HAP-1 (cell line): ENCODE measurements around the gene AGO3.

ENCODE experiments used
- DNase-seq, 2 experiments: peaks; one replicate each; pipeline ENCODE4 v3.0.0-alpha.2; 2016 to 2020; ENCODE audit warnings: low spot score in 2 of 2
- H3K27me3 ChIP-seq: fragments of 250-450 bp; sonication (Bioruptor Pico); 2 replicates; pipeline ENCODE4 v1.5.1; 2020; ENCODE audit warnings: low read depth, mild to moderate bottlenecking, moderate library complexity
- H3K36me3 ChIP-seq: fragments of 250-450 bp; sonication (Bioruptor Pico); replicated peaks from 2 replicates; pipeline ENCODE4 v1.5.1; 2020; ENCODE audit warnings: mild to moderate bottlenecking
- H3K4me1 ChIP-seq: fragments of 250-450 bp; sonication (Bioruptor Pico); 2 replicates; pipeline ENCODE4 v1.5.1; 2020; ENCODE audit warnings: mild to moderate bottlenecking
- H3K4me3 ChIP-seq: fragments of 250-450 bp; sonication (Bioruptor Pico); 2 replicates; pipeline ENCODE4 v1.5.1; 2020; ENCODE audit warnings: mild to moderate bottlenecking, moderate library complexity
- H3K9me3 ChIP-seq: fragments of 250-450 bp; sonication (Bioruptor Pico); 2 replicates; pipeline ENCODE4 v1.5.1; 2020; ENCODE audit warnings: mild to moderate bottlenecking, moderate library complexity
- in situ Hi-C: fragments of 300-500 bp; cut with MboI; formaldehyde crosslinking; loops from 3 replicates; pipeline ENCODE4 v1.14.3; 2020; ENCODE audit warnings: low sequenced_read_pairs, inconsistent platforms, mixed read lengths

AGO3 gene

GRCh38 chr1:36051821-36052220, 120.9 kb downstream of the AGO3 start:
- Histone ChIP-seq H3K4me1 (no peaks in the 10 kb centered on the region), H3K36me3 (no peaks in the 10 kb centered on the region), H3K4me3 (no peak overlapping the region), H3K27me3 (no peaks in the 10 kb centered on the region), H3K9me3 (no peaks in the 10 kb centered on the region)
- no peak for DNase-seq
- in situ Hi-C loops, result no loop called here

- DNase-seq, result no peak
- Histone ChIP-seq H3K27me3 (no peaks in the 10 kb centered on the region), H3K36me3 (no peaks in the 10 kb centered on the region), H3K4me1 (no peaks in the 10 kb centered on the region), H3K9me3 (no peaks in the 10 kb centered on the region), H3K4me3 (no peak overlapping the region)
- in situ Hi-C loops, result no loop called here
Measured at GRCh38 chr1:36053978-36054377, 123.1 kb downstream of the AGO3 start.

GRCh38 chr1:36055706-36056105, 124.8 kb downstream of the AGO3 start:
- Histone ChIP-seq H3K4me1 (no peaks in the 10 kb centered on the region), H3K9me3 (no peaks in the 10 kb centered on the region), H3K36me3 (no peaks in the 10 kb centered on the region), H3K4me3 (no peak overlapping the region), H3K27me3 (no peaks in the 10 kb centered on the region)
- in situ Hi-C loops, result no loop called here
- no peak for DNase-seq

DNA sequence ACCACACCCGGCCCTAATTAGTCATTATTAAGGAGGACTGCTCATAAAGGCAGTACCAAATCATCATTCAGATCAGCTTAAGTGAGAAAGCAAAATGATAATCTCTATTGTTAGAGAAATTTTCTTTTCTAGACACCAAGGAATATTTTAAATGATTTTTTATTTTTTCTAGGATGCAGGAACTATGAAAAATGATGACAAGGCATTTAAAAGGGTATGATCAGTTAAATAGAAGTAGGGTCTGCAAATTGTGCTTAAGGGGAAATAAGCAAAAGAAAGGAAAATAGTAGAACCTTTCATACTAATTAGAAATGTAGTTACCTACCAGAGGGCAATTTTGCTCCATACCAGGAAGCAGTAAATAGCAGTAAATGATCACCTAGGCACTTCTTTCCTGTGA, 131.4 kb downstream of the AGO3 start:
- no peaks in the 10 kb centered on the region for H3K4me1 ChIP-seq
- H3K36me3 ChIP-seq, result no peaks in the 10 kb centered on the region
- DNase-seq, result no peak
- H3K4me3 ChIP-seq, result no peak overlapping the region
- in situ Hi-C loops, result no loop called here
- H3K27me3 ChIP-seq, result no peaks in the 10 kb centered on the region
- H3K9me3 ChIP-seq, result no peaks in the 10 kb centered on the region

DNA sequence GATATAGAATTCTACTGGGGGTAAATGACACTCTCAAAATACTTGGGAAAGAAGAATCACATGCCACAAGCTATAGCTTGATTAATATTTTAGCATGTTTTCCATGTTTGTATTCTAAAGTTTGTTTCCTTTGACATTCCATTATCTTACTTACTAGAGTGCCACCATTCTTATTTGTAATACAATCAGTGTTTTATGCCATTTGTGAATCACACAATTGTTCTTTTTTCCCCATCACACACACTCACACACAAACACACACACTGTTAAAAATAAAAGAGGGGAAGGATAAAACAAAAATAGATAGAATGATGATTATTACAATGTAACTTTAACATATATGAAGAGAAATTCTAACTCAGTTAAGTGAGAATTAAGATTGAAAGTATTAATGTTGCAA, 137.0 kb downstream of the AGO3 start:
- H3K4me3 ChIP-seq, result no peak overlapping the region
- no peaks in the 10 kb centered on the region for H3K9me3 ChIP-seq
- H3K4me1 ChIP-seq, result no peaks in the 10 kb centered on the region
- H3K36me3 ChIP-seq, result no peaks in the 10 kb centered on the region
- DNase-seq, result no peak
- no peaks in the 10 kb centered on the region for H3K27me3 ChIP-seq
- in situ Hi-C loops, result no loop called here

GRCh38 chr1:36068866-36069265, 138.0 kb downstream of the AGO3 start:
- in situ Hi-C loops, result no loop called here
- Histone ChIP-seq H3K36me3 (no peaks in the 10 kb centered on the region), H3K4me3 (no peak overlapping the region), H3K4me1 (no peaks in the 10 kb centered on the region), H3K27me3 (no peaks in the 10 kb centered on the region), H3K9me3 (no peaks in the 10 kb centered on the region)
- no peak for DNase-seq

DNA sequence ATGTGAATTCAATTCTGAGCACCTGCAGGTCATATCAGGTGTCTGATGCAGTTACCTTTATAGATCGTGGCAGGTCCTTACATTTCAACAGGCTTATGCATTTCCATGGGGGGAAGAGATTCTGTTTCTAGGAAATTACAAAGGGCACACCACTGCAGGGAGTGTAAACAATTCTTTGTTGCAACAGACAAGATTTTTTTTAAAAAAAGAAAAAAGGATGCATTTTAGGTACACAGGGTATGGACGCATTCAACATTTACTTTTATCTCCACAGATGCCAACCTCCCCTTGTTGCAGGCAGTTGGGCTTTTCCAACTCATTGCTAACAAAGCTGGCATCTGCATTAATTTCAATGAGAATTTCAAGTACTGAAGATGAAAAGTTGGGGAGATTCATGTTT, 139.4 kb downstream of the AGO3 start:
- no peak for DNase-seq
- H3K27me3 ChIP-seq, result no peaks in the 10 kb centered on the region
- in situ Hi-C loops, result no loop called here
- H3K4me1 ChIP-seq, result no peaks in the 10 kb centered on the region
- H3K36me3 ChIP-seq, result no peaks in the 10 kb centered on the region
- no peaks in the 10 kb centered on the region for H3K9me3 ChIP-seq
- H3K4me3 ChIP-seq, result no peak overlapping the region

DNA sequence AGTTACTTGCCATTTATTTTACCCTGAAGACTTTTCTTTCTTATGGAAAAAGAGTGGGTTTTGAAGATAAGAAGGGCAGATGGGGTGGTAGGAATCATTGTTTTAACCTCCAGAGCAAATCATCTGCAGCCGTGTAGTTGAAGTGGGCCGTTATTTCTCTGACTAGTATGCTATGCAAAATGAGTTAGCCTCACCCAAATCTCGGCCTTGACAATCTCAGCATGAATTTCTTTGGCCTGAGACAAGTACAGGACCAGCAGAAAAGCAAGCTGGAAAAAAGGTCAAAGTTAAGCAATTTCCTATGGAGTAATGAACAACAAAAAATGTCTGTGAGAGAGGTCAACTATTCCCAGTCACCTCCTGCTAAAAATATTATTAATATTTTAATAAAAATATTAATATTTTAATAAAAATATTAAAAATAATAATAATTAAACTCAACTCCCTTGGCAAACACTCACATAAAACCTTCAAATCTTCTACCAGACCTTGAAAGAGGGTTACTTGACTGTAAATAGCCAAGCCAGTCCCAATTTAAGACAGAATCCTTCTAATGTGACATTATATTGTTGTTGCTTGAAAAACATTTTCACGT, 146.2 kb downstream of the AGO3 start:
- no peaks in the 10 kb centered on the region for H3K27me3 ChIP-seq
- in situ Hi-C loops, result no loop called here
- no peak for DNase-seq

GRCh38 chr1:36080236-36080635, 149.3 kb downstream of the AGO3 start:
- H3K4me1 ChIP-seq, result peaks cover 3% of the 10 kb centered on the region; the same call in 1 of the 2 replicates
- no peak overlapping the region for H3K4me3 ChIP-seq
- in situ Hi-C loops, result no loop called here
- no peak for DNase-seq
- no peaks in the 10 kb centered on the region for H3K9me3 ChIP-seq
- H3K36me3 ChIP-seq, result no peaks in the 10 kb centered on the region
- H3K27me3 ChIP-seq, result no peaks in the 10 kb centered on the region

More for the DNA sequence above, 146.2 kb downstream of the AGO3 start:
- Histone ChIP-seq H3K36me3 (no peaks in the 10 kb centered on the region), H3K4me3 (no peak overlapping the region), H3K9me3 (no peaks in the 10 kb centered on the region), H3K4me1 (peaks cover 3% of the 10 kb centered on the region; the same call in 1 of the 2 replicates)

GRCh38 chr1:36080801-36081200, 149.9 kb downstream of the AGO3 start:
- H3K36me3 ChIP-seq, result no peaks in the 10 kb centered on the region
- H3K9me3 ChIP-seq, result no peaks in the 10 kb centered on the region
- H3K4me1 ChIP-seq, result peaks cover 3% of the 10 kb centered on the region; the same call in 1 of the 2 replicates
- DNase-seq, result no peak
- no peaks in the 10 kb centered on the region for H3K27me3 ChIP-seq
- in situ Hi-C loops, result no loop called here
- no peak overlapping the region for H3K4me3 ChIP-seq

DNA sequence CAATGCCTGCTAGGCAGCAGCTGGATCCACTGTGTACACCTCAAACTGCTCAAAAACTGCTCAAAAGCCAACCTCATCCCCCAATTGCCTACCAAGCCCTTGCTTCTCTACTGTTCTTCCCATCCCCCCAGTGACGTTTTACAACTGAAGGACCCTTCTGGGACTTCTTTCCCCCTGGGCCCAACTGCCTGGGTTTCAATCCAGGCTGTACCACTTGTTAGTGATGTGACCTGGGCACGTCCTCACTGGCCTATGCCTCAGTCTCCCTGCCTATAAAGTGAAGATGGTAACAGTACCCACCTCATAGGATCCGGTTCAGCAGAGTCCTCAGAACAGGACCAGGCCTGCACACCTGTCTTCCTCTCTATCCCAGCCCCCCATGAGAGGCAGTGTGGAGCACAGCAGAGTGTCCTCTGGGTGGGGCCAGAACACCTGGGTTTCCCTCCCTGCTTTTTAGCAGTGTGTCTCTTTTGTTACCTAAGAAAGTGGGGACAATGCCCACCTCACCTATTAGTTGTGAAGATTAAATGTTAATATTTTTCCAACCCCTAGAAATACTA, 151.1 kb downstream of the AGO3 start:
- Histone ChIP-seq H3K9me3 (no peaks in the 10 kb centered on the region), H3K4me1 (peaks cover 1% of the 10 kb centered on the region; the same call in 1 of the 2 replicates), H3K36me3 (no peaks in the 10 kb centered on the region), H3K4me3 (no peak overlapping the region), H3K27me3 (no peaks in the 10 kb centered on the region)
- in situ Hi-C loops, result no loop called here
- DNase-seq, result no peak

DNA sequence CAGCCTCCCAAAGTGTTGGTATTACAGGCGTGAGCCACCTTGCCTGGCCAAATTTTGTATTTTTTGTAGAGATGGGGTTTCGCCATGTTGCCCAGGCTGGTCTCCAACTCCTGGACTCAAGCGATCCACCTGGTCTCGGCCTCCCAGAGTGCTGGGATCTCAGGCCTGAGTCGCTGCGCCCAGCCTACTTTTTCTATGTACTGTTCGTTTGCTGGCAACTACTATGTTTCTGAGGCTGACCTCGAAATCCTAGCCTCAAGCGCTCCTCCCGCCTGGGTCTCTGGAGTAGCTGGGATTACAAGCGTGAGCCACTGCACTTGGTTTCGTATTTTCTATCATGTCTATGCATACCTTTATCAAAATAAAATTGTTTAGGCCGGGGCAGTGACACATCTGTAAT, 152.3 kb downstream of the AGO3 start:
- Histone ChIP-seq H3K4me1 (peaks cover under 1% of the 10 kb centered on the region), H3K36me3 (no peaks in the 10 kb centered on the region), H3K4me3 (no peak overlapping the region), H3K9me3 (no peaks in the 10 kb centered on the region), H3K27me3 (no peaks in the 10 kb centered on the region)
- DNase-seq, result no peak
- in situ Hi-C loops, result no loop called here

- Histone ChIP-seq H3K27me3 (no peaks in the 10 kb centered on the region), H3K4me3 (no peak within 1 kb of the TSS), H3K9me3 (no peaks in the 10 kb centered on the region), H3K4me1 (peaks cover 3% of the 10 kb centered on the region), H3K36me3 (peaks cover 2% of the 10 kb centered on the region; the same call in 1 of the 2 replicates)
- in situ Hi-C loops, result no loop called here
- no peak for DNase-seq
Measured at GRCh38 chr1:36083635-36084496, 153.0 kb downstream of the AGO3 start, which contains the start of gene TEKT2. TSS of gene TEKT2 (plus strand) at chr1:36084094. CDS start at chr1:36084922, 828 bp downstream.

DNA sequence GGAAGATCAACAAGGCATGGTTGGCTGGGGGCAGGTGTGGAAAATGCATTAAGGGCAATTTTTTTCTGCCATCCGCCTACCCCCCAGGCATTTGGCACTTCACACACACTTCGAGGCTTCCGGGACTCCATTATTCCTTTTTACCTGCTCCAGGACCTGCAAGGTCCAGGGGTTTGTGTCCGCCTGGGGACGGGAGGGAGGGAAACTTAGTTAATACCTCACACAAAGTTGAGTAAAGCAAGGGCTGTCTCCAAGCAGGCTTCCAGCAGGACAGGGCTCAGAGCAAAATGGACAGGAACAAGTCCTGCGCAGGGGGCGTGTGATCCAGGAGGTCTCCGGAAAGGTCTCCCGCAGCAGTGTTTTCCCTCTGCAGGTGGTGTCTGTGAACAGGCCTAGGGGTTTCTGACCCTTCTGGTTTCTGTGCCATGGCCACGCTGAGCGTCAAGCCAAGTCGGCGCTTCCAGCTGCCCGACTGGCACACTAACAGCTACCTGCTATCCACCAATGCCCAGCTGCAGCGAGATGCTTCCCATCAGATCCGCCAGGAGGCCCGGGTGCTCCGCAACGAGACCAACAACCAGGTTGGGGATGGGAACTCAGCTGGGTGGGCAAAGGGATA, 153.7 kb downstream of the AGO3 start:
- peaks cover 3% of the 10 kb centered on the region for H3K4me1 ChIP-seq
- H3K4me3 ChIP-seq, result no peak overlapping the region
- in situ Hi-C loops, result no loop called here
- H3K27me3 ChIP-seq, result no peaks in the 10 kb centered on the region
- peaks cover 4% of the 10 kb centered on the region; the same call in 1 of the 2 replicates for H3K36me3 ChIP-seq
- DNase-seq, result no peak
- no peaks in the 10 kb centered on the region for H3K9me3 ChIP-seq
